ENCODE data around the gene CEP72.

The CEP72 gene

GRCh38 chr5:582936-583635 is 29.1 kb upstream of the CEP72 start:
- no peak for TF ChIP-seq CTCF (IDR thresholded peaks at IDR 0.05; ENCODE audit: low read depth, low read length)
- Histone ChIP-seq H3K27me3 (no peaks in the 10 kb centered on the region; the same call in 1 of the 2 replicates), H3K4me1 (no peaks in the 10 kb centered on the region), H3K9me3 (no peaks in the 10 kb centered on the region; the same call in 1 of the 2 replicates), H3K36me3 (no peaks in the 10 kb centered on the region), H3K4me3 (ENCODE audit: low read depth, low read length) (no peak overlapping the region)
- DNase-seq: no peak

- no peak for DNase-seq
- TF ChIP-seq CTCF (IDR thresholded peaks at IDR 0.05; ENCODE audit: low read depth, low read length): no peak
- Histone ChIP-seq H3K9me3 (no peaks in the 10 kb centered on the region; the same call in 1 of the 2 replicates), H3K4me1 (no peaks in the 10 kb centered on the region), H3K27me3 (peaks cover 4% of the 10 kb centered on the region; the same call in 1 of the 2 replicates), H3K4me3 (ENCODE audit: low read depth, low read length) (no peak overlapping the region), H3K36me3 (no peaks in the 10 kb centered on the region)
Measured at GRCh38 chr5:583645-584044, 28.5 kb upstream of the CEP72 start.

- no peak for DNase-seq
- H3K36me3 ChIP-seq: no peaks in the 10 kb centered on the region
- peaks cover 5% of the 10 kb centered on the region; the same call in 1 of the 2 replicates for H3K27me3 ChIP-seq
- no peak overlapping the region for H3K4me3 ChIP-seq (ENCODE audit: low read depth, low read length)
- H3K9me3 ChIP-seq: no peaks in the 10 kb centered on the region; the same call in 1 of the 2 replicates
- TF ChIP-seq CTCF (IDR thresholded peaks at IDR 0.05; ENCODE audit: low read depth, low read length): no peak
- H3K4me1 ChIP-seq: no peaks in the 10 kb centered on the region
Measured at GRCh38 chr5:584216-584615, 27.9 kb upstream of the CEP72 start.

- no peak for DNase-seq
- H3K4me3 ChIP-seq (ENCODE audit: low read depth, low read length): no peak overlapping the region
- TF ChIP-seq CTCF (IDR thresholded peaks at IDR 0.05; ENCODE audit: low read depth, low read length): no peak
- no peaks in the 10 kb centered on the region for H3K36me3 ChIP-seq
- H3K4me1 ChIP-seq: no peaks in the 10 kb centered on the region
- H3K9me3 ChIP-seq: no peaks in the 10 kb centered on the region; the same call in 1 of the 2 replicates
- peaks cover 5% of the 10 kb centered on the region; the same call in 1 of the 2 replicates for H3K27me3 ChIP-seq
Measured at GRCh38 chr5:584846-585245, 27.3 kb upstream of the CEP72 start.

GRCh38 chr5:585556-585955 is 26.6 kb upstream of the CEP72 start:
- Histone ChIP-seq H3K4me1 (no peaks in the 10 kb centered on the region), H3K4me3 (ENCODE audit: low read depth, low read length) (no peak overlapping the region), H3K36me3 (no peaks in the 10 kb centered on the region), H3K27me3 (peaks cover 5% of the 10 kb centered on the region; the same call in 1 of the 2 replicates), H3K9me3 (no peaks in the 10 kb centered on the region; the same call in 1 of the 2 replicates)
- DNase-seq: no peak
- no peak for TF ChIP-seq CTCF (IDR thresholded peaks at IDR 0.05; ENCODE audit: low read depth, low read length)

GRCh38 chr5:585962-586628 is 26.0 kb upstream of the CEP72 start:
- DNase-seq: no peak
- H3K27me3 ChIP-seq: peaks cover 5% of the 10 kb centered on the region; the same call in 1 of the 2 replicates
- H3K36me3 ChIP-seq: no peaks in the 10 kb centered on the region
- no peaks in the 10 kb centered on the region; the same call in 1 of the 2 replicates for H3K9me3 ChIP-seq
- no peaks in the 10 kb centered on the region for H3K4me1 ChIP-seq
- TF ChIP-seq CTCF (IDR thresholded peaks at IDR 0.05; ENCODE audit: low read depth, low read length): no peak
- no peak overlapping the region for H3K4me3 ChIP-seq (ENCODE audit: low read depth, low read length)

All from BE2C (cell line).